Immature natural killer cell (primary cell): Measurements from ENCODE around the gene HIC1. TPM values are rescaled to one million over a fixed set of nuclear protein-coding genes. Genes with fewer than 3 reads are reported as not detected.

ENCODE experiments used
- DNase-seq, 3 donors: peaks; one replicate each; pipeline ENCODE4 v3.0.0; 2022; ENCODE audit warnings: mixed read lengths in 1 of 3
- H3K27ac Mint-ChIP-seq, 6 donors: one replicate each; pipeline ENCODE4 v1.8.0; 2020; ENCODE audit warnings: mixed read lengths in 6 of 6, mild to moderate bottlenecking in 5 of 6, inconsistent platforms in 4 of 6, moderate library complexity in 3 of 6
- H3K27me3 Mint-ChIP-seq, 3 donors: one replicate each; pipeline ENCODE4 v1.8.0; 2020 to 2021; ENCODE audit warnings: low read depth in 3 of 3, mild to moderate bottlenecking in 3 of 3, mixed read lengths in 3 of 3, moderate library complexity in 3 of 3, inconsistent platforms in 1 of 3
- H3K36me3 Mint-ChIP-seq, 3 donors: one replicate each; pipeline ENCODE4 v1.8.0; 2020; ENCODE audit warnings: mixed read lengths in 3 of 3, inconsistent platforms in 2 of 3, mild to moderate bottlenecking in 2 of 3
- H3K4me1 Mint-ChIP-seq, 2 donors: one replicate each; pipeline ENCODE4 v1.8.0; 2020; ENCODE audit warnings: inconsistent platforms in 2 of 2, mild to moderate bottlenecking in 2 of 2, mixed read lengths in 2 of 2, moderate library complexity in 1 of 2
- H3K4me3 Mint-ChIP-seq, 5 donors: one replicate each; pipeline ENCODE4 v1.8.0; 2020; ENCODE audit warnings: mild to moderate bottlenecking in 5 of 5, mixed read lengths in 5 of 5, inconsistent platforms in 3 of 5, moderate library complexity in 3 of 5
- H3K9me3 Mint-ChIP-seq, 6 donors: one replicate each; pipeline ENCODE4 v1.8.0; 2020; ENCODE audit warnings: mild to moderate bottlenecking in 6 of 6, mixed read lengths in 6 of 6, inconsistent platforms in 4 of 6, moderate library complexity in 3 of 6
- polyA plus RNA-seq, 3 donors: library from polyadenylated mRNA; unstranded; fragments of 300-500 nt; fragmentation: Illumina TruSeq; gene quantifications; one replicate each; pipeline ENCODE4 v1.2.3, GENCODE V29; 2021

The HIC1 gene
- polyA plus RNA-seq, 3 donors from 2014 or later, result 0.90 to 5.9 (median 1.2) TPM

- peak overlapping the region; percentile 28 to 65 (median 31) for H3K4me3 Mint-ChIP-seq
- H3K36me3 Mint-ChIP-seq, result peaks cover 5 to 10% (median 8%) of the 10 kb centered on the region in 3 donors
- H3K4me1 Mint-ChIP-seq, result peaks cover 64 to 72% of the 10 kb centered on the region in 2 donors
- DNase-seq, result peak; percentile 41 to 47 (median 46)
- peaks cover 0 to 8% (median 0%) of the 10 kb centered on the region in 3 donors for H3K27me3 Mint-ChIP-seq
- peak overlapping the region; percentile 54 to 92 (median 80) for H3K27ac Mint-ChIP-seq
- H3K9me3 Mint-ChIP-seq, result no peaks in the 10 kb centered on the region
These were observed 32.8 kb downstream of the HIC1 start for GRCh38 chr17:2087597-2088211.

- Mint-ChIP-seq H3K27ac (peak overlapping the region; percentile 92 to 99 (median 98)), H3K4me3 (peak overlapping the region; percentile 92 to 99 (median 98)), H3K9me3 (no peaks in the 10 kb centered on the region), H3K4me1 (peaks cover 51 to 59% of the 10 kb centered on the region in 2 donors), H3K36me3 (peaks cover 3 to 11% (median 5%) of the 10 kb centered on the region in 3 donors), H3K27me3 (peaks cover 0 to 8% (median 0%) of the 10 kb centered on the region in 3 donors)
- DNase-seq, result no peak
These were observed 34.1 kb downstream of the HIC1 start for GRCh38 chr17:2089021-2089422.

- DNase-seq, result no peak
- H3K9me3 Mint-ChIP-seq, result no peaks in the 10 kb centered on the region
- peaks cover 0 to 6% (median 0%) of the 10 kb centered on the region in 3 donors for H3K27me3 Mint-ChIP-seq
- peaks cover 49 to 51% of the 10 kb centered on the region in 2 donors for H3K4me1 Mint-ChIP-seq
- peak overlapping the region; percentile 92 to 99 (median 98) for H3K4me3 Mint-ChIP-seq
- peak overlapping the region; percentile 92 to 99 (median 98) for H3K27ac Mint-ChIP-seq
- H3K36me3 Mint-ChIP-seq, result peaks cover 0 to 11% (median 5%) of the 10 kb centered on the region in 3 donors
These were observed 35.3 kb downstream of the HIC1 start for GRCh38 chr17:2090210-2090641.

GRCh38 chr17:2090804-2091534 is 36.1 kb downstream of the HIC1 start:
- peaks cover 47 to 51% of the 10 kb centered on the region in 2 donors for H3K4me1 Mint-ChIP-seq
- H3K36me3 Mint-ChIP-seq, result peaks cover 0 to 11% (median 5%) of the 10 kb centered on the region in 3 donors
- H3K9me3 Mint-ChIP-seq, result no peaks in the 10 kb centered on the region
- H3K27me3 Mint-ChIP-seq, result peaks cover 0 to 6% (median 0%) of the 10 kb centered on the region in 3 donors
- H3K4me3 Mint-ChIP-seq, result peak overlapping the region in 4 of 5 donors; percentile 92 to 99 (median 98)
- no peak for DNase-seq
- H3K27ac Mint-ChIP-seq, result peak overlapping the region in 4 of 6 donors; percentile 23 to 98 (median 95)

DNA sequence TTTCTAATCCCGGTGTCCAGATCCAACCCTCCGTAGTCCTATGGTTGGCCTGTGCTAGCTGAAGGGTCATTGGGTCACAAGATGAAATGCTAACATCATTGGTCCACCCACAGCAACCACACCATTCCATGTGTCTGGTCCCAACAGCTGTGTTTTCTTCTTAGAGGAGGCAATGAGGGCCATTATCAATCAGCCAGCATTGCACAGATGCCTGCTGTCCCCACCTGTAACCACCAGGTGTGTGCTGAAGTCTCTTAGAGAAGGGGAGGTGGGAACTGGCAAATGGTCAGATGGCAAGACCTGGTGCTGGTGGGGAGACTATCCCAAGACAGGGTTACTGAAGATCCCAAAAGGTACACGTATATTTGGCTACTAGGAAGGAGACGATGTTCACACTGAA is 37.4 kb downstream of the HIC1 start:
- peaks cover 0 to 11% (median 5%) of the 10 kb centered on the region in 3 donors for H3K36me3 Mint-ChIP-seq
- DNase-seq, result no peak
- peak overlapping the region in 1 of 5 donors; percentile 29 for H3K4me3 Mint-ChIP-seq
- H3K4me1 Mint-ChIP-seq, result peaks cover 38 to 46% of the 10 kb centered on the region in 2 donors
- H3K27me3 Mint-ChIP-seq, result peaks cover 0 to 6% (median 0%) of the 10 kb centered on the region in 3 donors
- peak overlapping the region in 3 of 6 donors; percentile 6 to 42 (median 33) for H3K27ac Mint-ChIP-seq
- H3K9me3 Mint-ChIP-seq, result no peaks in the 10 kb centered on the region

GRCh38 chr17:2093349-2093748 is 38.4 kb downstream of the HIC1 start:
- Mint-ChIP-seq H3K27me3 (peaks cover 0 to 6% (median 2%) of the 10 kb centered on the region in 3 donors), H3K4me1 (peaks cover 27 to 35% of the 10 kb centered on the region in 2 donors), H3K27ac (no peak overlapping the region), H3K36me3 (peaks cover 4 to 11% (median 5%) of the 10 kb centered on the region in 3 donors), H3K9me3 (no peaks in the 10 kb centered on the region), H3K4me3 (no peak overlapping the region)
- no peak for DNase-seq

DNA sequence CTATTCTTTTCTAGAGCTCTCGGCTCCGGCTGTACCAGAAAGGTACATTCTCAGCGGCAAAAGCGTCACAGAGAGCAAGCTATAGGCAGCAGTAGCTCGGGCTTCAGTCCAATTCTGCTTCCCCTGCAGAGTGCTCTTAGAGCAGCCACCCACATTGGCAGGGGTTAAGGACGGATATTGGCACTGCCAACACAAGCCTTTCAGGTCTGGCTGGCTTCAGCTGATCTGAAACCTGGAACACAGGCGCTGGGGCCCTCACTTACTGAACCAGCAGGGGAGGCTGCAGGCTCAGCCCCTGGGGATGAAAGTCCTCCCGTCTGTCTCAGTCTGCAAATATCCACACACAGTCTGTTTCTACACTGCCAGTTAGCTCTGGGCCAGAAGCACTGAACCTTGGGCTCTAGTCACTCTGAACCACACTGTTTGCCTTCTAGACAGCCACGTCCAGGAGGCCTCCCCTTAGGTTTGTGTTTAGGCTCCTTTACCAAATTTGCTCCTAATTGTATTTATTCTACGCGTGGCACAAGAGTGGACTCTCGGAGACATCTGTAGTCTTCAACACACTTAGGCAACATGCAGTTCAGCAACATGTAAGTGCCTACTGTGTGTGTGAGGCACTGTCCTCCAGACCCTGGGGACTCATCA is 40.1 kb downstream of the HIC1 start:
- Mint-ChIP-seq H3K27me3 (peaks cover 0 to 2% (median 0%) of the 10 kb centered on the region in 3 donors), H3K9me3 (no peaks in the 10 kb centered on the region), H3K27ac (no peak overlapping the region), H3K4me1 (peaks cover 10 to 18% of the 10 kb centered on the region in 2 donors), H3K36me3 (peaks cover 4 to 11% (median 5%) of the 10 kb centered on the region in 3 donors), H3K4me3 (no peak overlapping the region)
- no peak for DNase-seq

GRCh38 chr17:2095536-2095910 is 40.6 kb downstream of the HIC1 start:
- Mint-ChIP-seq H3K4me3 (no peak overlapping the region), H3K36me3 (peaks cover 4 to 11% (median 5%) of the 10 kb centered on the region in 3 donors), H3K9me3 (no peaks in the 10 kb centered on the region), H3K27me3 (peaks cover 0 to 2% (median 0%) of the 10 kb centered on the region in 3 donors), H3K4me1 (peaks cover 5 to 13% of the 10 kb centered on the region in 2 donors), H3K27ac (no peak overlapping the region)
- DNase-seq, result no peak

- Mint-ChIP-seq H3K9me3 (no peaks in the 10 kb centered on the region), H3K27ac (peak overlapping the region; percentile 55 to 90 (median 84))
These were observed 46.8 kb downstream of the HIC1 start for GRCh38 chr17:2101448-2102257.

DNA sequence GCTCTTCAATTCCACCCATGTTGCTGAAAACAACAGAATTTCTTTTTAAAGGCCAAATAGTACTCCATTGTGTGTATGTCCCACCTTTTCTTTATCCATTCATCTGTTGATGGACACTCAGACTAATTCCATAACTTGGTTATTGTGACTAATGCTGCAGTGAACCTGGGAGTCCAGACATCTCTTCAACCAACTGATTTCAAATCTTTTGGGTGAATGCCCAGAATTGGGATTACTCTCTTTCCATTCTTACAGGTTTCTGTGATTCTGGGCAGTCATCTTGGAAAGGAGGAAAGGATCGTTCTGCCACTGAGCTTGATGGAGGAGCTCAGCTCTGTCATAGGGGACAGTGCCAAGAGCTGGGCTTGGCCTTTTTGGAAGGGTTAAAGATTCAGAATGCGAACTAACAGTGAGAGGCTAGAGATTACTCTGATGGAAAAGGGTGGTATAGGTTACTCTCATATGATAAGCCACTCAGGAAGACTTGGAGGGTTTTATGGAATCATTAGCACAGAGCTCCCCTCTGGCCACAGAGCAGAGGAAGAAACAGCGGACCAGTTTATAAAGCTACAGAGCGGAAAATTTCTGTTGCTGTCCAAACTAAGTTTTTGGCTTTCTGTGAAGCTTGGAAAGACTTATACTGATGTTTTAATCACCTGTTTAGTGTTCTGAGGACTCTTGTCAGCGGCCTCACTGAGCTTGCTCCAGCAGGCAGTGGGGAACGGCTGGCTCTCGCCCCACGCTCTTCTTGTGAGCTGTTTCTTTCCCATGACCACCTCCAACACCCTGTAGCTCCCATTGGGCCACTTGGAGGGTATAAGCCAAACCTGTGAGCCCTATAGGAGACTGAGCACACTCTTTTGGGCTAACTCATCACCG is 48.3 kb downstream of the HIC1 start:
- Mint-ChIP-seq H3K4me1 (peaks cover 22 to 25% of the 10 kb centered on the region in 2 donors), H3K9me3 (no peaks in the 10 kb centered on the region), H3K27ac (peak overlapping the region in 5 of 6 donors; percentile 12 to 85 (median 64)), H3K36me3 (peaks cover 0 to 15% (median 3%) of the 10 kb centered on the region in 3 donors), H3K27me3 (peaks cover 0 to 4% (median 2%) of the 10 kb centered on the region in 3 donors), H3K4me3 (peak overlapping the region in 3 of 5 donors; percentile 16 to 39 (median 34))
- no peak for DNase-seq

More at GRCh38 chr17:2101448-2102257, 46.8 kb downstream of the HIC1 start:
- Mint-ChIP-seq H3K27me3 (peaks cover 0 to 4% (median 4%) of the 10 kb centered on the region in 3 donors), H3K4me3 (peak overlapping the region; percentile 22 to 58 (median 40)), H3K36me3 (peaks cover 0 to 14% (median 3%) of the 10 kb centered on the region in 3 donors), H3K4me1 (peaks cover 22 to 25% of the 10 kb centered on the region in 2 donors)
- DNase-seq, result peak; percentile 23 to 56 (median 56)

GRCh38 chr17:2105663-2106062 is 50.8 kb downstream of the HIC1 start:
- Mint-ChIP-seq H3K9me3 (no peaks in the 10 kb centered on the region), H3K4me1 (peaks cover 22 to 25% of the 10 kb centered on the region in 2 donors), H3K27ac (no peak overlapping the region), H3K4me3 (no peak overlapping the region), H3K36me3 (peaks cover 0 to 15% (median 3%) of the 10 kb centered on the region in 3 donors), H3K27me3 (peaks cover 0 to 4% (median 2%) of the 10 kb centered on the region in 3 donors)
- no peak for DNase-seq
